Endothelial cell (in vitro differentiated cells): ENCODE results near the gene SPOP. TPM values are rescaled to one million over a fixed set of nuclear protein-coding genes. Genes with fewer than 3 reads are reported as not detected.

Source experiments
- DNase-seq: peaks from one replicate; pipeline ENCODE4 v3.0.0; 2021; ENCODE audit warnings: low spot score
- H3K27ac Mint-ChIP-seq: one replicate; pipeline ENCODE4 v1.8.0; 2021; ENCODE audit warnings: mixed read lengths, inconsistent platforms; ENCODE audit not compliant: unreplicated experiment
- H3K27me3 Mint-ChIP-seq: one replicate; pipeline ENCODE4 v1.8.0; 2021; ENCODE audit warnings: mild to moderate bottlenecking, moderate library complexity, mixed read lengths, inconsistent platforms; ENCODE audit not compliant: unreplicated experiment
- H3K36me3 Mint-ChIP-seq: one replicate; pipeline ENCODE4 v1.8.0; 2021; ENCODE audit warnings: mild to moderate bottlenecking, low read depth, mixed read lengths, inconsistent platforms; ENCODE audit not compliant: unreplicated experiment
- H3K4me1 Mint-ChIP-seq: one replicate; pipeline ENCODE4 v1.8.0; 2021; ENCODE audit warnings: mild to moderate bottlenecking, mixed read lengths, inconsistent platforms; ENCODE audit not compliant: unreplicated experiment
- H3K4me3 Mint-ChIP-seq: one replicate; pipeline ENCODE4 v1.8.0; 2021; ENCODE audit warnings: mild to moderate bottlenecking, mixed read lengths, inconsistent platforms; ENCODE audit not compliant: unreplicated experiment
- H3K9me3 Mint-ChIP-seq: one replicate; pipeline ENCODE4 v1.8.0; 2021; ENCODE audit warnings: mixed read lengths, inconsistent platforms; ENCODE audit not compliant: unreplicated experiment
- total RNA-seq: library from RNA; stranded (reverse); fragmentation: NEBNext Ultra II Directional; extraction: Animal tissue kit (Norgen Biotek cat#: 25700); gene quantifications from one replicate; pipeline ENCODE4 v1.2.1, GENCODE V29; 2021; ENCODE audit not compliant: unreplicated experiment
- TF ChIP-seq, protein P1 (sequence below): fragments of 200-600 bp; sonication (generic); IDR thresholded peaks from one replicate; pipeline ENCODE4 v1.5.0; 2021; ENCODE audit warnings: antibody characterized with exemption; ENCODE audit not compliant: unreplicated experiment

The SPOP gene
- total RNA-seq, 1 donor from 2014 or later = 55.6 TPM

DNA sequence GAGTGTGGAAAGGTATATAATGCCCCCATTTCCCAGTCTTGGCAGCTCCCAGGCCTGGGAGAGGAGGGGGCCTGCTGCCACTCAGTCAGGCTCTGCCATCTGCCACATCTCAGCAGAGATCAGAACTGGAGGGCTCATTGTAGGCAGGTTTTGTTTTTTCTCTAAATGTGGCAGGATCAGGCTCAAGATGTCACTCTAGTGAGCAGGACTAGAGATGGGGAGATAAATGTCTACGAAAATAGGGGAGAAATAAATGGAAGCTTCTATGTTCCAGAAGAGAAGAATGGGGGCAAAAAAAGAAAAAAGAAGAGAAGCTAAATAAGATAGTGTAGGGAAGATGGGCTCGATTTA lies 88.3 kb downstream of the SPOP start:
- H3K27ac Mint-ChIP-seq = no peak overlapping the region

GRCh38 chr17:49588726-49589576 lies 88.9 kb downstream of the SPOP start:
- peaks cover 8% of the 10 kb centered on the region for H3K4me1 Mint-ChIP-seq
- no peak overlapping the region for H3K27ac Mint-ChIP-seq
- no peaks in the 10 kb centered on the region for H3K9me3 Mint-ChIP-seq
- TF ChIP-seq, protein P1, sequence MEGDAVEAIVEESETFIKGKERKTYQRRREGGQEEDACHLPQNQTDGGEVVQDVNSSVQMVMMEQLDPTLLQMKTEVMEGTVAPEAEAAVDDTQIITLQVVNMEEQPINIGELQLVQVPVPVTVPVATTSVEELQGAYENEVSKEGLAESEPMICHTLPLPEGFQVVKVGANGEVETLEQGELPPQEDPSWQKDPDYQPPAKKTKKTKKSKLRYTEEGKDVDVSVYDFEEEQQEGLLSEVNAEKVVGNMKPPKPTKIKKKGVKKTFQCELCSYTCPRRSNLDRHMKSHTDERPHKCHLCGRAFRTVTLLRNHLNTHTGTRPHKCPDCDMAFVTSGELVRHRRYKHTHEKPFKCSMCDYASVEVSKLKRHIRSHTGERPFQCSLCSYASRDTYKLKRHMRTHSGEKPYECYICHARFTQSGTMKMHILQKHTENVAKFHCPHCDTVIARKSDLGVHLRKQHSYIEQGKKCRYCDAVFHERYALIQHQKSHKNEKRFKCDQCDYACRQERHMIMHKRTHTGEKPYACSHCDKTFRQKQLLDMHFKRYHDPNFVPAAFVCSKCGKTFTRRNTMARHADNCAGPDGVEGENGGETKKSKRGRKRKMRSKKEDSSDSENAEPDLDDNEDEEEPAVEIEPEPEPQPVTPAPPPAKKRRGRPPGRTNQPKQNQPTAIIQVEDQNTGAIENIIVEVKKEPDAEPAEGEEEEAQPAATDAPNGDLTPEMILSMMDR = no peak
- peaks cover 10% of the 10 kb centered on the region for H3K36me3 Mint-ChIP-seq
- no peak for DNase-seq
- peak overlapping the region; percentile 25 for H3K4me3 Mint-ChIP-seq
- H3K27me3 Mint-ChIP-seq = peaks cover 15% of the 10 kb centered on the region

More for the DNA sequence above, 88.3 kb downstream of the SPOP start:
- H3K36me3 Mint-ChIP-seq = peaks cover 10% of the 10 kb centered on the region
- H3K4me1 Mint-ChIP-seq = peaks cover 8% of the 10 kb centered on the region
- H3K27me3 Mint-ChIP-seq = peaks cover 15% of the 10 kb centered on the region
- H3K9me3 Mint-ChIP-seq = no peaks in the 10 kb centered on the region
- DNase-seq = no peak
- no peak overlapping the region for H3K4me3 Mint-ChIP-seq
- TF ChIP-seq, protein P1 = no peak

DNA sequence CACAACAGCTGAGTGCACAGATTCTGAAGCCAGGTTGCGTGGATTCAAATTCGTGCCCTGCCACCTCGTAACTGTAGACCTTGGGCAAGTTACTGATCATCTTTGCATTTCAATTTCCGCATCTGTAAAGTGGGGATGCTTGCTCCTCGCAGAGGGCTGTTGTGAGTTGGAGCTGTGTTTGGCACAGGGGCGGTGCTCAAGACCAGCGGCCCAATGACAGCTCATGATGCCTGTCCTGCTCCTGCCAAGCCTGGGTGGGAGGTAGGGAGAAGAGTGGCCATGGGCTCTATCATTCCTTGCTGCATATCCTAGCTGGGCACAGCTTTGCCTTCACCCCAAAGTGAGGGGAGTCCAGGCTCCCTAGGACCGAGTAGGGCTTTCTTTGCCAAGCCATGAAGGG lies 89.6 kb downstream of the SPOP start:
- Mint-ChIP-seq H3K4me1 (peaks cover 8% of the 10 kb centered on the region), H3K4me3 (peak overlapping the region; percentile 25), H3K27ac (no peak overlapping the region), H3K36me3 (peaks cover 10% of the 10 kb centered on the region), H3K9me3 (no peaks in the 10 kb centered on the region), H3K27me3 (peaks cover 17% of the 10 kb centered on the region)
- TF ChIP-seq, protein P1 = no peak
- no peak for DNase-seq

DNA sequence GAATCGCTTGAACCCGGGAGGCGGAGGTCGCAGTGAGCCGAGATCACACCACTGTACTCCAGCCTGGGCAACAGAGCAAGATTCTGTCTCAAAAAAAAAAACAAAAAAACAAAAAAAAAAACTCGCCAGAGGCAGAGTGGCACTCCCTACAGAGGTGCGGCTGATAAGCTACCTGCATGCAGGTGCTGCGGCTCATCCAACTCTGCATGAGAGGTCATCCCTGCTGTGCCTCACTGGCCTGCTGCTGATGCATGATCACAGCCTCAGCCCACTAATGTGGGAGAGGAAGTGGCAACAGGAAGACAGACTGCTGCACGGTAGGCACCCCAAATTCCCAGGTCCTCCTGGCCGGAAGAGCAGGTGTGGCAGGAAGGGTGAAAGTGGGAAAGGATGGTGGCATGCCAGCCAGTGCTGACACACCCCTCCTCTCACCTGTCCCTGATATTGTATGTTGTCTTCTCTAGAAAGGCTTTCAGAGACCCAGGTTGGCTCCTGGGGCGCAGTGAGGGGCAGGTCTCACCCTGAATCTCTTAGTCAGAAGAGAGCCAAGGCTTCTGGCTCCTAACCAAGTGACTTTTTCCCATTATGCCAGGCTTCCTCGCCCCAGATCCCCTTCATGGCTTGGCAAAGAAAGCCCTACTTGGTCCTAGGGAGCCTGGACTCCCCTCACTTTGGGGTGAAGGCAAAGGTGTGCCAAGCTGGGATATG lies 90.4 kb downstream of the SPOP start:
- Mint-ChIP-seq H3K4me3 (no peak overlapping the region), H3K9me3 (no peaks in the 10 kb centered on the region), H3K36me3 (peaks cover 10% of the 10 kb centered on the region), H3K27me3 (peaks cover 20% of the 10 kb centered on the region), H3K4me1 (peaks cover 8% of the 10 kb centered on the region), H3K27ac (no peak overlapping the region)
- TF ChIP-seq, protein P1 = no peak
- no peak for DNase-seq

DNA sequence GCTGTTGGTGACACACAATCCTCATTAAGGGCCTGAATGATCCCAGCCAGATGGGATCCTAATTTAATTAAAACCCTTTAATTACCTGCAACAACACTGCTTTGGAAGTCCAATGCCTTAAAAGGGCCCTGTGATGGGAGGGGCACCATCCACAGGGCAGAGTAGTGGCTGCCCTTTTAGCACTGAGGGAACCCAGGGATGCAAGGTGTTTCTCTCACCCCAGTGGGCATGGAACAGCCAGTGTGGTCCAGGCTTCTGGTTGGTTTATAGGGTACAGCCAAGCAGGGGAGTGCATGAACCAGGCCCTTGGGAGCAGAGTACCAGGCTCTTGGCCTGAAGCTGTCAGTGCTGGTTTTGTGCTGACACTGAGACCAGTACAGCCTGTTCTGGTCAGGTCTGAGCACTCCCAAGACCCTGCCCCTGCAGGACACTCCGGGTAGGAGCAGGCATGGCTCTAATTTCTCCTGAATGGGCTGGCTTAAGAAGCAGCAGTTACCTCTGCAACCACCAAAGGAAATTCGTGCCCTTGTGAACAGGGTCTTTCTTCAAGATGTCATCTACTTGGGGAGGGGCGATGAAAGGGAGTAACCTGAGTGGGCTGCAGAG lies 92.4 kb downstream of the SPOP start:
- Mint-ChIP-seq H3K4me3 (no peak overlapping the region), H3K27ac (no peak overlapping the region), H3K36me3 (no peaks in the 10 kb centered on the region), H3K9me3 (no peaks in the 10 kb centered on the region), H3K4me1 (peaks cover 3% of the 10 kb centered on the region), H3K27me3 (peaks cover 19% of the 10 kb centered on the region)
- TF ChIP-seq, protein P1 = peak; percentile 54
- DNase-seq = peak; percentile 49
